HepG2 (cell line): Measurements from ENCODE around the gene MAJIN. TPM values are rescaled to one million over a fixed set of nuclear protein-coding genes. Genes with fewer than 3 reads are reported as not detected.
A peak's percentile ranks its signal among the peaks of the same experiment; 100 is the strongest.

Source experiments
- ATAC-seq: fragments of 200-7000 bp; cut with Tn5 transposase; 3 replicates; pipeline ENCODE4 v1.9.1; 2020; ENCODE audit warnings: mild to moderate bottlenecking, moderate library complexity
- BruUV-seq: library from RNA; stranded (reverse); fragments of 400-500 nt; replicated peaks from 2 replicates; lab custom pipeline; 2021; lab: Mats Ljungman, UMichigan
- CTCF ChIA-PET: fragments of 300-600 bp; formaldehyde crosslinking; extraction: SDS; loops from one replicate; lab custom pipeline; 2021; ENCODE audit warnings: low total read pairs, inconsistent platforms, low intra/inter-chr PET ratio; lab: Yijun Ruan, JAX
- POLR2A ChIA-PET: fragments of 350-600 bp; sonication (Branson Sonifier 250); formaldehyde crosslinking; loops from one replicate; lab custom pipeline; 2020; ENCODE audit warnings: antibody characterized with exemption, inconsistent platforms; lab: Yijun Ruan, JAX
- DNase-seq: peaks from one replicate; pipeline ENCODE4 v3.0.0-alpha.2; 2015; ENCODE audit warnings: low spot score
- FAIRE-seq: peaks from 3 replicates; lab custom pipeline; 2011; peaks lifted over from hg19 to GRCh38; lab: Jason Lieb, UNC
- H2AFZ ChIP-seq: one replicate; pipeline ENCODE4 v1.6.1; 2011; ENCODE audit warnings: low read length, inconsistent platforms
- H3K27ac ChIP-seq: fragments of 300-600 bp; 3 replicates; pipeline ENCODE4 v1.8.0; 2011; ENCODE audit warnings: mixed run types, mild to moderate bottlenecking, mixed read lengths, low read length, inconsistent platforms; ENCODE audit not compliant: insufficient read depth; ENCODE audit errors: extremely low read length
- H3K27me3 ChIP-seq, 2 experiments: fragments of 200-600 bp in 1 of 2; 2 replicates in 1 of 2; 3 replicates in 1 of 2; pipeline versions ENCODE4 v1.6.0 to v1.8.0; 2011; ENCODE audit warnings: low read length in 2 of 2, mild to moderate bottlenecking in 2 of 2, moderate library complexity in 2 of 2, inconsistent platforms in 1 of 2; ENCODE audit not compliant: insufficient read depth in 2 of 2, control insufficient read depth in 1 of 2
- H3K36me3 ChIP-seq, 2 experiments: fragments of 200-600 bp in 1 of 2; replicated peaks in 1 of 2; 2 replicates in 1 of 2; 3 replicates in 1 of 2; pipeline versions ENCODE4 v1.5.1 to v1.8.0; 2011; ENCODE audit warnings: low read length in 2 of 2, inconsistent platforms in 1 of 2; ENCODE audit not compliant: insufficient read depth in 2 of 2, control insufficient read depth in 1 of 2
- H3K4me1 ChIP-seq: 2 replicates; pipeline ENCODE4 v1.5.1; 2012; ENCODE audit warnings: low read length, inconsistent platforms; ENCODE audit not compliant: insufficient read depth
- H3K4me2 ChIP-seq: 2 replicates; pipeline ENCODE4 v1.6.0; 2011; ENCODE audit warnings: low read depth, low read length, inconsistent platforms
- H3K4me3 ChIP-seq, 3 experiments: fragments of 200-600 bp in 1 of 3; sonication (generic), shearing (Covaris generic) in 1 of 3; replicated peaks in 1 of 3; 2 replicates each; pipeline ENCODE4 v1.5.1; 2011 to 2016; ENCODE audit warnings: low read length in 3 of 3, inconsistent platforms in 2 of 3, low read depth in 2 of 3, mild to moderate bottlenecking in 2 of 3, control low read depth in 1 of 3, mixed read lengths in 1 of 3; ENCODE audit not compliant: insufficient read depth in 1 of 3
- H3K79me2 ChIP-seq: one replicate; pipeline ENCODE4 v1.6.1; 2011; ENCODE audit warnings: low read length, inconsistent platforms; ENCODE audit not compliant: insufficient read depth
- H3K9ac ChIP-seq: 2 replicates; pipeline ENCODE4 v1.6.0; 2011; ENCODE audit warnings: mild to moderate bottlenecking, low read depth, low read length, inconsistent platforms; ENCODE audit not compliant: insufficient read depth
- H3K9me3 ChIP-seq: 2 replicates; pipeline ENCODE4 v1.5.1; 2012; ENCODE audit warnings: mild to moderate bottlenecking, low read length
- H4K20me1 ChIP-seq: 2 replicates; pipeline ENCODE4 v1.6.0; 2011; ENCODE audit warnings: inconsistent platforms, mild to moderate bottlenecking, low read length, moderate library complexity; ENCODE audit not compliant: insufficient read depth
- CBX1 ChIP-seq: IDR thresholded peaks from one replicate; pipeline ENCODE4 v1.6.1; 2016; ENCODE audit warnings: antibody characterized with exemption, low read depth
- DZIP1 ChIP-seq: sonication (generic); formaldehyde crosslinking; IDR thresholded peaks from 2 replicates; pipeline ENCODE4 v1.5.0; 2020; ENCODE audit warnings: mild to moderate bottlenecking, missing genetic modification reagents
- GATA4 ChIP-seq: sonication (generic); IDR thresholded peaks from 2 replicates; pipeline ENCODE4 v1.6.1; 2016; ENCODE audit warnings: antibody characterized with exemption, low read depth, borderline replicate concordance
- MXI1 ChIP-seq: IDR thresholded peaks from 3 replicates; pipeline ENCODE4 v1.6.1; 2012; ENCODE audit warnings: low read depth, low read length, inconsistent platforms, borderline replicate concordance
- PAX8 ChIP-seq: sonication (generic); formaldehyde crosslinking; IDR thresholded peaks from 2 replicates; pipeline ENCODE4 v1.8.0; 2022; ENCODE audit warnings: mild to moderate bottlenecking, missing genetic modification reagents, borderline replicate concordance
- RBFOX2 ChIP-seq: fragments of 200-400 bp; formaldehyde crosslinking; IDR thresholded peaks from 2 replicates; pipeline ENCODE4 v1.6.1; 2017; ENCODE audit warnings: low read depth, mild to moderate bottlenecking, low read length
- RXRA ChIP-seq: sonication (generic); formaldehyde crosslinking; IDR thresholded peaks from 2 replicates; pipeline ENCODE4 v1.5.1; 2020; ENCODE audit warnings: missing genetic modification reagents
- ZNF275 ChIP-seq: sonication (generic); formaldehyde crosslinking; IDR thresholded peaks from 2 replicates; pipeline ENCODE4 v1.8.0; 2022; ENCODE audit warnings: missing genetic modification reagents, mild to moderate bottlenecking, inconsistent platforms, borderline replicate concordance
- ZNF619 ChIP-seq: sonication (generic); formaldehyde crosslinking; IDR thresholded peaks from 2 replicates; pipeline ENCODE4 v1.4.0; 2020; ENCODE audit warnings: mild to moderate bottlenecking, missing genetic modification reagents
- ZNF784 ChIP-seq: sonication (generic); formaldehyde crosslinking; IDR thresholded peaks from 2 replicates; pipeline ENCODE4 v1.5.1; 2020; ENCODE audit warnings: missing genetic modification reagents, mild to moderate bottlenecking, borderline replicate concordance
- WGBS: methylation state at CpG from one replicate; pipeline ENCODE4 v1.1.6; 2017; ENCODE audit warnings: low lambda C conversion rate; 5-methylcytosine and 5-hydroxymethylcytosine counted together
- in situ Hi-C: cut with HindIII; loops from 2 replicates; pipeline ENCODE4 v1.10.0; 2017; ENCODE audit warnings: low pct_unique_long_range_greater_than_20kb; ENCODE audit not compliant: extremely low pct_ligation_motif_present
- intact Hi-C: fragments of 100-400 bp; cut with micrococcal nuclease; formaldehyde crosslinking; loops from one replicate; pipeline ENCODE4 v1.10.0; 2022; ENCODE audit not compliant: unreplicated experiment
- polyA plus RNA-seq, 8 experiments: library from polyadenylated mRNA; depleted of rRNA in 3 of 8; stranded (reverse) in 7 of 8; unstranded in 1 of 8; fragments of >200 nt; fragmentation: Illumina TruSeq in 4 of 8; extraction: Trizol in 4 of 8; gene quantifications; 2 replicates each; pipeline versions ENCODE4 v1.2.1 to v1.2.3, GENCODE V29; 2011 to 2016; ENCODE audit warnings: low read depth in 4 of 8, missing spikeins in 1 of 8, mixed read lengths in 1 of 8; ENCODE audit not compliant: insufficient read depth in 1 of 8
- total RNA-seq, 5 experiments: library from RNA; depleted of rRNA; stranded (reverse); fragments of >200 nt; fragmentation: Illumina TruSeq; extraction: Trizol; gene quantifications; 2 replicates each; pipeline ENCODE4 v1.2.3, GENCODE V29; 2016; ENCODE audit warnings: low read depth in 1 of 5

MAJIN gene
- total and polyA plus RNA-seq, 2 of the 13 experiments (the other 11 are each of a cell fraction or from before 2014, with no cell fraction given), result not detected

- intact Hi-C loops, result loop anchor here (1.0 kb wide), 2 partner anchors 25 to 48 kb away; no protein-coding TSS in a partner anchor
- 82% methylated on average over 6 of the region's 39 CpGs for WGBS
- no peak for ATAC-seq
- H3K4me2 ChIP-seq, result peak overlapping the region; percentile 94; the same call in 1 of the 2 replicates
- peaks cover 7 to 17% of the 10 kb centered on the region in 2 experiments; a peak in 4 of 5 replicates for H3K36me3 ChIP-seq
- BruUV-seq, result no TSS peak
- H3K9me3 ChIP-seq, result no peaks in the 10 kb centered on the region
- H3K27ac ChIP-seq, result no peak overlapping the region
- FAIRE-seq, result no peak
- peaks cover 40% of the 10 kb centered on the region for H3K4me1 ChIP-seq
- TF ChIP-seq DZIP1 (CRISPR knock-in tag), result 0 out of 2 replicates have a peak, but pooled peaks have one; percentile 69
- no peak for TF ChIP-seq RXRA (CRISPR knock-in tag)
- TF ChIP-seq MXI1, result no peak
- TF ChIP-seq RBFOX2, result peak; percentile 14; the same call in 1 of the 2 replicates
- no peak for TF ChIP-seq GATA4
- no peak for TF ChIP-seq PAX8 (CRISPR knock-in tag)
- TF ChIP-seq ZNF619 (CRISPR knock-in tag), result no peak
- TF ChIP-seq ZNF784 (CRISPR knock-in tag), result no peak
- TF ChIP-seq ZNF275, result no peak
- TF ChIP-seq CBX1, result no peak
- TF ChIP-seq, all 625 proteins: peak for 2
- Histone ChIP-seq H3K4me3 (no peak overlapping the region; a peak in 1 of 6 replicates), H4K20me1 (peaks cover 6% of the 10 kb centered on the region; the same call in 1 of the 2 replicates), H2AFZ (no peak overlapping the region), H3K27me3 (no peaks in the 10 kb centered on the region; a peak in 1 of 5 replicates), H3K79me2 (peaks cover 27% of the 10 kb centered on the region), H3K9ac (no peak overlapping the region)
- in situ Hi-C loops, result loop anchor here (5.0 kb wide), 2 partner anchors 48 to 108 kb away; no protein-coding TSS in a partner anchor
- no peak for DNase-seq
- POLR2A ChIA-PET, result interaction anchor here (3.5 to 3.9 kb wide), 3 partner anchors 25 to 50 kb away, joined by 20 to 26 read pairs (median 20); partner anchors contain the start of gene CDC42BPG
- CTCF ChIA-PET, result interaction anchor here (1.0 to 3.9 kb wide), 4 partner anchors 16 to 52 kb away, joined by 3 to 72 read pairs (median 6); no protein-coding TSS in a partner anchor
These were observed 77.0 kb downstream of the MAJIN start for GRCh38 chr11:64894812-64895452.
